Measurements from ENCODE around the gene NPHS1. TPM values are rescaled to one million over a fixed set of nuclear protein-coding genes. Genes with fewer than 3 reads are reported as not detected.

NPHS1 gene
- total RNA-seq, 3 donors from 2014 or later = 0.15 TPM; not detected in 2

DNA sequence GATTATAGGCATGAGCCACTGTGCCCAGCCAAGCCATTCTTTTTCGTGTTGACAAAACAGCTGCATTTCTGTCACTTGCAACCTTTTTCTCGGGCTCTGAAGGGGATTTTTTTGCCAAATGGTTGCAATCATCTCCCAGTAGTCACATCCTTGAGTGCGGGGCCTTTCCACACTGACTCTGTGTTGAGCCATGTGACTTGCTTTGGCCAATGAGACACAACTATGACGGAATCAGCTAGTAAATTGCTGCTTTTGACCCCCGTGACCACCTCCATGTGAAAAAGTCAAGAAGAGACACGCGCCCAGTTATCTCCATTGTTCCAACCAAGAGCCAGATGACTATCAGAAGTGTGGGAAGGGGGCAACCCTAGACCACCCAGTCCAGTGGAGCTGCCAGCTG lies 18.3 kb downstream of the NPHS1 start:
- no peaks in the 10 kb centered on the region for H3K4me1 ChIP-seq
- no peak for DNase-seq (ENCODE audit: low spot score in 2 of 2)
- H3K9me3 ChIP-seq = peaks cover 8 to 12% of the 10 kb centered on the region in 2 donors
- no peak overlapping the region for H3K4me3 ChIP-seq
- intact Hi-C loops (cut with DNase I; ENCODE audit: low total_unique reads) = no loop called here
- H3K27ac ChIP-seq = no peak overlapping the region
- H3K27me3 ChIP-seq = peaks cover 0 to 27% of the 10 kb centered on the region in 2 donors
- no peaks in the 10 kb centered on the region for H3K36me3 ChIP-seq
- TF ChIP-seq POLR2AphosphoS5 (IDR thresholded peaks at IDR 0.05) (no peak), POLR2A (IDR thresholded peaks at IDR 0.05) (no peak)
- TF ChIP-seq, protein P1, sequence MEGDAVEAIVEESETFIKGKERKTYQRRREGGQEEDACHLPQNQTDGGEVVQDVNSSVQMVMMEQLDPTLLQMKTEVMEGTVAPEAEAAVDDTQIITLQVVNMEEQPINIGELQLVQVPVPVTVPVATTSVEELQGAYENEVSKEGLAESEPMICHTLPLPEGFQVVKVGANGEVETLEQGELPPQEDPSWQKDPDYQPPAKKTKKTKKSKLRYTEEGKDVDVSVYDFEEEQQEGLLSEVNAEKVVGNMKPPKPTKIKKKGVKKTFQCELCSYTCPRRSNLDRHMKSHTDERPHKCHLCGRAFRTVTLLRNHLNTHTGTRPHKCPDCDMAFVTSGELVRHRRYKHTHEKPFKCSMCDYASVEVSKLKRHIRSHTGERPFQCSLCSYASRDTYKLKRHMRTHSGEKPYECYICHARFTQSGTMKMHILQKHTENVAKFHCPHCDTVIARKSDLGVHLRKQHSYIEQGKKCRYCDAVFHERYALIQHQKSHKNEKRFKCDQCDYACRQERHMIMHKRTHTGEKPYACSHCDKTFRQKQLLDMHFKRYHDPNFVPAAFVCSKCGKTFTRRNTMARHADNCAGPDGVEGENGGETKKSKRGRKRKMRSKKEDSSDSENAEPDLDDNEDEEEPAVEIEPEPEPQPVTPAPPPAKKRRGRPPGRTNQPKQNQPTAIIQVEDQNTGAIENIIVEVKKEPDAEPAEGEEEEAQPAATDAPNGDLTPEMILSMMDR (IDR thresholded peaks at IDR 0.05) = no peak

DNA sequence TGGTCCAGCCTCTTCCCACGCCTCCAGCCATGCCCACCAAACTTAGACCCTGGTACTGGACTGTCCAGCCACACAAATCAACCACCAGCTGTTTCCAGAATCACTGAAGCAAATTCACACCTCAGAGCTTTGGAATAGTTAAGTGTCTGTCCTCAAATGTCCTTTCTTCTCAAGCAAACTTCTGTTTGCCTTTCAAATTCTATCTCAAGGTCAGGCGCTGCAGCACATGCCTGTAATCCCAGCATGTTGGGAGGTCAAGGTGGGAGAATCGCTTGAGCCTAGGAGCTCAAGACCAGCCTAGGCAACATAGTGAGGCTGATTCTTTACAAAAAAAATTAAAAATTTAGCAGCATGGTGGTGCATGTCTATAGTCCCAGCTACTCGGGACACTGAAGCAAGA lies 20.2 kb downstream of the NPHS1 start:
- intact Hi-C loops (cut with DNase I; ENCODE audit: low total_unique reads) = no loop called here
- no peak for DNase-seq (ENCODE audit: low spot score in 2 of 2)
- TF ChIP-seq, protein P1 (IDR thresholded peaks at IDR 0.05) = no peak
- no peak for TF ChIP-seq POLR2AphosphoS5 (IDR thresholded peaks at IDR 0.05)
- TF ChIP-seq POLR2A (IDR thresholded peaks at IDR 0.05) = no peak
- H3K4me1 ChIP-seq = no peaks in the 10 kb centered on the region
- H3K27ac ChIP-seq = no peak overlapping the region
- H3K36me3 ChIP-seq = no peaks in the 10 kb centered on the region
- H3K4me3 ChIP-seq = no peak overlapping the region
- H3K9me3 ChIP-seq = no peaks in the 10 kb centered on the region
- peaks cover 0 to 27% of the 10 kb centered on the region in 2 donors for H3K27me3 ChIP-seq

DNA sequence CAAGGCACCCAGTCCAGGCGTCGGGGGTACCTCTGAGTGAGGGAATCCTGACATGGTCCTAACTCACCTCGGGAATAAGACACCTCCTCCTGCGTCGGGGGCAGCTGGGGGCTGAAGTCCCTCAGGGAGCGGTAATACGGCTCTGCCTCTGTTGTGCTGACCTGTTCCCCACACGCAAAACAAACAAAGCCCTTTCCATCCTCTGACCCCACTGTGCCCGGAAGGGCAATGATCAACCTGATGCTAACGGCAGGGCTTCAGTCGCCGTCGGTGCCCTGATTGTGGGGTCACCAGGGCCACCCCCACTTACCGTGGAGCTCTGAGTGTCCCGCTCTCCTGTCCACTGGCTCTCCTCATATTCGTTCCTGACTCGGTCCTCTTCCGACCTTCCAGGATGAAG lies 21.3 kb downstream of the NPHS1 start:
- no peaks in the 10 kb centered on the region for H3K9me3 ChIP-seq
- no peak overlapping the region for H3K4me3 ChIP-seq
- peaks cover 0 to 31% of the 10 kb centered on the region in 2 donors for H3K27me3 ChIP-seq
- DNase-seq (ENCODE audit: low spot score in 2 of 2) = no peak
- no peaks in the 10 kb centered on the region for H3K36me3 ChIP-seq
- no peaks in the 10 kb centered on the region for H3K4me1 ChIP-seq
- TF ChIP-seq, protein P1 (IDR thresholded peaks at IDR 0.05) = no peak
- H3K27ac ChIP-seq = no peak overlapping the region
- intact Hi-C loops (cut with DNase I; ENCODE audit: low total_unique reads) = no loop called here

DNA sequence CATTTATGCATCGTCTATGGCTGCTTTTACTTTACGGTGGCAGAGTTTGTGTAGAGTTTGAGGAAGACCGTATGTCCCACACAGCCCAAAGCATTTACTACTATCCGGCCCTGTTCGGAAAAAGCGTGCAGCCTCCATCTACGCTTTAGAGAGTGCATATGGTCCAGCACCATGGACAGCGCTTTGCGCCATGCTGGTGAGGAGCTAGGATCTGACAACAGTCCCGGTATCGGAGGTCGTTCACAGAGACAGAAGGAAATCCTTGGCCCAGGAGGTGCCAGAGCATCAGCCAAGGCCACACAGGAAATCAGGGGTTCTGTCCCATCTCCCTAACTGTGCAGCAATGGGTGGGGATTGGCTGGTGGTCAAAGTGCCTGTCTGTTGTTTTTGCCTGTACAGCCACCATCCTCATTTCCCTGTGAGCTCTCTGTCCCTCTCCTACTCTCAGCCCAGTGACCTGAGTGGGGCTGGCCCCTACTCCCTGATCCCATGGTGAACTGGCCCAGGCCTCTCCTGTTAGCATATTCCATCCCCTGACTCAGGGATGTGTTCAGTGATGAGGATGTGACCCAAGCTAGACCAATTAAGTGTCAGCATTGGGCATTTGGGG lies 23.5 kb downstream of the NPHS1 start:
- TF ChIP-seq POLR2A (IDR thresholded peaks at IDR 0.05) = no peak
- Histone ChIP-seq H3K36me3 (no peaks in the 10 kb centered on the region), H3K4me1 (no peaks in the 10 kb centered on the region), H3K4me3 (no peak overlapping the region), H3K27ac (no peak overlapping the region), H3K27me3 (peaks cover 0 to 34% of the 10 kb centered on the region in 2 donors), H3K9me3 (no peaks in the 10 kb centered on the region)
- no peak for DNase-seq (ENCODE audit: low spot score in 2 of 2)
- intact Hi-C loops (cut with DNase I; ENCODE audit: low total_unique reads) = no loop called here

DNA sequence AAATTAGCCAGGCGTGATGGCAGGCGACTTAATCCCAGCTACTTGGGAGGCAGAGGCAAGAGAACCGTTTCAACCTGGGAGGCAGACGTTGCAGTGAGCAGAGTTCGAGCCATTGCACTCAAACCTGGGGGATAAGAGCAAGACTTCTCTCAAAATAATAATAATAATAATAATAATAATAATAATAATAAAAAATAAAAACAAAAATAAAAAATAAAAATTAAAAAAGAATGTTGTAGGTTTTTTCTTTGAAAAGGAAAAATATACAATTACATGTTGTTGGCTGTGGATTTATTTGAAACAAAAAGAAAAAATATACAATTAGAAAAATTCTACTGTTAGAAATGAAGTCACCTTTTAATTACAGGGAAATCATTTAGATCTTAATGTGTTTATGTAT lies 28.2 kb downstream of the NPHS1 start:
- DNase-seq (ENCODE audit: low spot score in 2 of 2) = no peak
- no peak for TF ChIP-seq POLR2A (IDR thresholded peaks at IDR 0.05)
- TF ChIP-seq, protein P1 (IDR thresholded peaks at IDR 0.05) = no peak
- no peak for TF ChIP-seq POLR2AphosphoS5 (IDR thresholded peaks at IDR 0.05)
- Histone ChIP-seq H3K4me3 (no peak overlapping the region), H3K27ac (no peak overlapping the region), H3K9me3 (no peaks in the 10 kb centered on the region), H3K4me1 (no peaks in the 10 kb centered on the region), H3K27me3 (peaks cover 0 to 22% of the 10 kb centered on the region in 2 donors), H3K36me3 (no peaks in the 10 kb centered on the region)
- intact Hi-C loops (cut with DNase I; ENCODE audit: low total_unique reads) = no loop called here

DNA sequence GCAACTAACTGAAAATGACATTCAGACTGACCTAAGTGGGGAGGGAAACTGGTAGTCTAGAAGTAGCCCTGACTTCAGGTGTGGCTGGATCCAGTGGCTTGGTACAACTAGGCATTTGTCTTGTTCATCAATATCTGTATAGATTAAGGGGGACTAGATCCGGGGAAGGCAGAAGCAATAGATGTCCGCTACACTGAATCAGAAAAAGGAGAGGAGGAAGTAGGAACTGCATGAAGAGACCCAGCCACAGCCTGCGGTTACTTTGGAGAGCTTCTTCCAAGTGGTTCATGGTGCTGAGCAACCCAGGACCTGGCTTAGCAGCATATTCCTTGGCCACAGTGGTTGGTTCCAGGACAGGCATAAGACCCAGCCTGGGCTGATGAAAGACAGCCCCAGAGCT lies 29.7 kb downstream of the NPHS1 start:
- TF ChIP-seq POLR2AphosphoS5 (IDR thresholded peaks at IDR 0.05) = no peak
- TF ChIP-seq POLR2A (IDR thresholded peaks at IDR 0.05) = no peak
- TF ChIP-seq, protein P1 (IDR thresholded peaks at IDR 0.05) = no peak
- Histone ChIP-seq H3K4me3 (no peak overlapping the region), H3K9me3 (no peaks in the 10 kb centered on the region)

More for the DNA sequence above, 29.7 kb downstream of the NPHS1 start:
- intact Hi-C loops (cut with DNase I; ENCODE audit: low total_unique reads) = no loop called here
- Histone ChIP-seq H3K27ac (no peak overlapping the region), H3K4me1 (no peaks in the 10 kb centered on the region), H3K27me3 (peaks cover 0 to 30% of the 10 kb centered on the region in 2 donors), H3K36me3 (no peaks in the 10 kb centered on the region)
- DNase-seq (ENCODE audit: low spot score in 2 of 2) = no peak

Measured in breast epithelium (tissue), 4 donors.